BE2C (cell line): ENCODE results near the gene CCDC197.

Source experiments
- DNase-seq: peaks from one replicate; pipeline ENCODE4 v3.0.0-alpha.2; 2020
- H3K27me3 ChIP-seq: fragments of 250-450 bp; sonication (Bioruptor Pico); 2 replicates; pipeline ENCODE4 v1.5.1; 2020; ENCODE audit warnings: mild to moderate bottlenecking
- H3K36me3 ChIP-seq: fragments of 250-450 bp; sonication (Bioruptor Pico); 2 replicates; pipeline ENCODE4 v1.5.1; 2020; ENCODE audit warnings: mild to moderate bottlenecking
- H3K4me1 ChIP-seq: fragments of 250-450 bp; sonication (Bioruptor Pico); 2 replicates; pipeline ENCODE4 v1.5.1; 2020
- H3K4me3 ChIP-seq: 2 replicates; pipeline ENCODE4 v1.5.1; 2011; ENCODE audit warnings: low read depth, low read length
- H3K9me3 ChIP-seq: fragments of 250-450 bp; sonication (Bioruptor Pico); 2 replicates; pipeline ENCODE4 v1.5.1; 2020
- TF ChIP-seq, protein P1 (sequence below): IDR thresholded peaks from 2 replicates; pipeline ENCODE4 v1.5.1; 2012; ENCODE audit warnings: mild to moderate bottlenecking, low read depth, low read length

The CCDC197 gene

DNA sequence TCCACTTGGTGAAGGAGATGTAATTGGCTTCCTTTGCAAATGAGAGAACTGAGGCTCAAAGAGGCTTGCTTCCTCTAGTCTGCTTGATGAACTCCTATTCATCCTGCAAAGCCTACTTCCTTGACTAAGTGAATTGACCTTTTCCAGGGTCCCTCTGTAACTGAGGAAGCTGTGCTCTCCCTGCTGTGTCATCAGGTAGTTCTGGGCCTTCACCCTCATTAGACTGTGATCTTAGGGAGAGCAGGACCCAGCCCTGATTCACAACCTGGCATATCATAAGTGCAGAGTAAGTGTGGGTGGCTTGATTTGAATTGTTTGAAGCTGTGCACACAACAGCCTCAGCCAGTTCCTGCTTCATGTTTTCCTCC lies 37.0 kb upstream of the CCDC197 start:
- no peaks in the 10 kb centered on the region for H3K27me3 ChIP-seq
- TF ChIP-seq, protein P1, sequence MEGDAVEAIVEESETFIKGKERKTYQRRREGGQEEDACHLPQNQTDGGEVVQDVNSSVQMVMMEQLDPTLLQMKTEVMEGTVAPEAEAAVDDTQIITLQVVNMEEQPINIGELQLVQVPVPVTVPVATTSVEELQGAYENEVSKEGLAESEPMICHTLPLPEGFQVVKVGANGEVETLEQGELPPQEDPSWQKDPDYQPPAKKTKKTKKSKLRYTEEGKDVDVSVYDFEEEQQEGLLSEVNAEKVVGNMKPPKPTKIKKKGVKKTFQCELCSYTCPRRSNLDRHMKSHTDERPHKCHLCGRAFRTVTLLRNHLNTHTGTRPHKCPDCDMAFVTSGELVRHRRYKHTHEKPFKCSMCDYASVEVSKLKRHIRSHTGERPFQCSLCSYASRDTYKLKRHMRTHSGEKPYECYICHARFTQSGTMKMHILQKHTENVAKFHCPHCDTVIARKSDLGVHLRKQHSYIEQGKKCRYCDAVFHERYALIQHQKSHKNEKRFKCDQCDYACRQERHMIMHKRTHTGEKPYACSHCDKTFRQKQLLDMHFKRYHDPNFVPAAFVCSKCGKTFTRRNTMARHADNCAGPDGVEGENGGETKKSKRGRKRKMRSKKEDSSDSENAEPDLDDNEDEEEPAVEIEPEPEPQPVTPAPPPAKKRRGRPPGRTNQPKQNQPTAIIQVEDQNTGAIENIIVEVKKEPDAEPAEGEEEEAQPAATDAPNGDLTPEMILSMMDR, result no peak
- H3K4me3 ChIP-seq, result no peak overlapping the region
- no peaks in the 10 kb centered on the region for H3K36me3 ChIP-seq
- no peaks in the 10 kb centered on the region for H3K9me3 ChIP-seq
- no peaks in the 10 kb centered on the region for H3K4me1 ChIP-seq
- DNase-seq, result no peak

DNA sequence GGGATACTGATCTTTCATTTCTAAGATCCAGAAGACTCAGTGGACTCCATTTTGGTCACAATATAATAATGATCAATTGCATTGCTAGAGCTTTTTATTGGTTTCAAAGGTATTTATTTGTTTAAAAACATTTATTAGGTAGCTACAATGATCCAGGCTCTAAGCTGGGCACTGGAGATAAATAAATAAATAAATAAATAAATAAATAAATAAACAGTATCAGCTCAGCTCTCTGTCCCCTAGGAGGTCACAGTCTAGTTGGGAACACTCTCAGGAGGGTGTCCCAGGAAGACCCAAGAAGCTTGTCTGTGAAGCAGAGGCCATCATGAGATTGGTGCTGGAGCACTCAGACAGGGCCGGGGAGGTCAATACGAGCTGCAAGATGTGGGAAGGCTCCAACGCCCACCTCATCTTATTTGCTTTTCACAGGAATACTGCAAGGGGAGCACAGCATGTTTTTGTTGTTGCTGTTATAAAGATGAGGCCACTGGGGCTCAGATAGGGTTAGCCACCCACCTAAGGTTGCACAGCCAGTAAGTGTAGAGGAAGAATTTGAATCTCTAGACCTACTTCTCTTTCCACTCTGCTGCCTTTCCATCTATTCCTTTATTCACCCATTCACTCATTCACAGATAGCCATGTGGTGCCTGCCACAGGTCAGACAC lies 36.2 kb upstream of the CCDC197 start:
- TF ChIP-seq, protein P1, result no peak
- no peaks in the 10 kb centered on the region for H3K27me3 ChIP-seq
- DNase-seq, result no peak
- no peak overlapping the region for H3K4me3 ChIP-seq
- H3K36me3 ChIP-seq, result no peaks in the 10 kb centered on the region
- no peaks in the 10 kb centered on the region for H3K9me3 ChIP-seq
- no peaks in the 10 kb centered on the region for H3K4me1 ChIP-seq

DNA sequence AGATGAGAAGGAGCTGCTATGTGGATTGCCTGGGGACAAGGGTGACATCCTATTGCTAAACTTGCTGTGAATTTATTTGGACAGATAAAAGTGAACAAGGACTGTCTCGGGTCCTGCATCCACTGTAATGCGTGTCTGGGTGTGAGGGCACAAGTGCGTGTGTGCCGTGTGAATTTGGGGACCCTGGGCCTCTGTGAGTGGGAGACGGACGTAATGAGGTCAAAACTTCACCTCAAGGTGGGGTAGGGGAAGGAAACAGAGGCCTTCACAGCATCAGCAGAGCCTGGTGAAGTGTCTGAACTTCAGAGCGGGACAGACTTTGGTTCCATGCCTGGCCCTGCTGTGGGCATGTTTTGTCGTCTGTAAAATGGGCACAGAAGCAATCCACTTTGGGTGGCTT lies 35.5 kb upstream of the CCDC197 start:
- TF ChIP-seq, protein P1, result no peak
- no peak overlapping the region for H3K4me3 ChIP-seq

DNA sequence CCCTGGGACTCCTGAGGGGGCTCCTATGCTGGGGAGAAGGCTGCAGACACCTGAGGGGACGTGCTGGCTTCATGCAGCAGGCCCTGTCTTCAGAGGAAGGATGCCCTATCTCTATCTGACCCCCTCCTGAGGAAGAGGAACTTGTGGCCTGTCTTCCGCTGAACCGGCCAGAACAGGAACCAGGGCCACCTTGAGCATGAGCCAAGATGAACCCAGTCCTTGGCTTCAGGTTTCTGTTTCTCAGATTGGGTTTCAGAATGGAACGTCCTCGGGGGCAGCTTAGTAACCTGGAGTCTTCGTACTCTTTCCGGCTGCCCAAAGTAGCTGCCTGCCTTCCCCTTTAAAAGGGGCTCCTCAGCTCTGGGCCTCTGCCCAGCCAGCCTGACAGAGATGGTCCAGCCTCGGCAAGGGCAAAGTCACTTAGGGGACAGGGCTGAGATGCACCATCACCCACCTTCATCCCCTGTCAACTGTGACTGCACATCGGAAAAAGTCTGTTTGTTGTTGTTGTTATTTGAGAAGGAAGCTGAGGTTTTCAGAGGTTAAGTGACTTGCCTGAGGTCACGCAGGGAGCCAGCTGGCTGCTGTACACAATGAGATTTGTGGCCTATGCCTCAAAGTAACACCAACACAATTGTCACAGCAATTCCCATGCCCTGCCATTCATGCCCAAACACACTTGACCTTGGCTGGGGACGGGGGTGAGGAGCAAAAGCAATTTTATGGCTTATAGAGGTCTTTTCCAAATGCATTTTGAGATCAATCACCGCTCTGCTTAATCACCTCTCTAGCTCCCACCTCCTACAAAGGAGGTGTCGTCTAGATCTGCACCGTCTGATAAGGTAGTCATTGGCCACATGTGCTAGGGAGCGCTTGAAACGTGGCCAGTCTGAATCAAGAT lies 34.1 kb upstream of the CCDC197 start:
- no peaks in the 10 kb centered on the region for H3K9me3 ChIP-seq
- no peaks in the 10 kb centered on the region for H3K27me3 ChIP-seq
- H3K4me3 ChIP-seq, result no peak overlapping the region
- no peaks in the 10 kb centered on the region for H3K4me1 ChIP-seq
- DNase-seq, result no peak
- TF ChIP-seq, protein P1, result no peak
- H3K36me3 ChIP-seq, result no peaks in the 10 kb centered on the region

More for the DNA sequence above, 35.5 kb upstream of the CCDC197 start:
- H3K36me3 ChIP-seq, result no peaks in the 10 kb centered on the region
- H3K4me1 ChIP-seq, result no peaks in the 10 kb centered on the region
- no peaks in the 10 kb centered on the region for H3K27me3 ChIP-seq
- no peaks in the 10 kb centered on the region for H3K9me3 ChIP-seq
- DNase-seq, result no peak

DNA sequence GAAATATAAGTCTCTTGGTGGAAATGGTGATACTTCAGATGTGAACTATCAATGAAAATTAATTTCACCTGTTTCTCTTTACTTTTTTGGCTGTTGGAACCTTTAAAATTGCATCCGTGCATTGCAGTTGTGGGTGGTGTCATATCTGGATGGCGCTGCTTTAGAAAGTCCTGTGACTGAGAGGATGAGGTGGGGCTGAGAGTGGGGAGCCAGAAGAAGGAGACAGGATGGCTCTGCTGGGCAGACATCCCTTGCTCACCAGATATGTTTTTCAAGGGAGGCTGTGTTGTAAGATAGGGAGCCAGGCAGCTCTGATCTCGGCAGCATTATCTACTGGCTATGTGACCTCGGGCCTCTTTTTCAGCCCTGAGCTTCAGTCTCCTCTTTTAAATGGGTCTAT lies 33.4 kb upstream of the CCDC197 start:
- no peaks in the 10 kb centered on the region for H3K27me3 ChIP-seq
- no peak for DNase-seq
- TF ChIP-seq, protein P1, result no peak
- H3K9me3 ChIP-seq, result no peaks in the 10 kb centered on the region
- H3K4me3 ChIP-seq, result no peak overlapping the region
- no peaks in the 10 kb centered on the region for H3K4me1 ChIP-seq
- H3K36me3 ChIP-seq, result no peaks in the 10 kb centered on the region

DNA sequence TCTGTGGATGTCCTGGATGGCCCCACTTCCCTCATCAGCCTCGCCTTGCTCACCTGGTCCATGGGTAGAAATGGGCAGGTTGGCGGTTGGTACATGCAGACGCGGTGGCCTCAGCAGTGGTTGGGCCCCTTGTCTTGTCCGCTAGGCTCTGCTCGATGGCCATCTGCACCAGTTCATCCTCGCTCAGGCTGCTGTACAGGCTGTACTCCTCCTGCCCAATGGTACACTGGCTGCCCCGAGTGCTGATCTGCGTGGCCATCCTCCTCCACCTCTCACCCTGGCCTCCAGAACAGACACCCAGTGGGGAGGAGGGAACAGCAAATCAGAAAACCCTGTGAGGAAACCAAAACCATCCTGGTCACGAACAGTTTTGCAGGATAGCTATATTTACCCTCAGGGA lies 32.8 kb upstream of the CCDC197 start:
- TF ChIP-seq, protein P1, result no peak
- H3K36me3 ChIP-seq, result no peaks in the 10 kb centered on the region
- H3K4me1 ChIP-seq, result no peaks in the 10 kb centered on the region
- H3K27me3 ChIP-seq, result no peaks in the 10 kb centered on the region
- no peak overlapping the region for H3K4me3 ChIP-seq
- H3K9me3 ChIP-seq, result no peaks in the 10 kb centered on the region
- DNase-seq, result no peak
